AG09309 (cell line): ENCODE data around the gene NR2E1.

ENCODE experiments used
- DNase-seq: peaks from one replicate; pipeline ENCODE4 v3.0.0-alpha.2; 2010; ENCODE audit warnings: low read depth
- H3K4me3 ChIP-seq: 2 replicates; pipeline ENCODE4 v1.5.1; 2011; ENCODE audit warnings: mild to moderate bottlenecking, low read depth, low read length, moderate library complexity; ENCODE audit not compliant: control insufficient read depth
- CTCF ChIP-seq: IDR thresholded peaks from 2 replicates; pipeline ENCODE4 v1.5.1; 2011; ENCODE audit warnings: mild to moderate bottlenecking, low read depth, low read length, inconsistent platforms; ENCODE audit not compliant: insufficient read depth, control insufficient read depth; ENCODE audit errors: missing control alignments

Gene NR2E1

GRCh38 chr6:108171291-108171917, 5.6 kb downstream of the NR2E1 start:
- no peak overlapping the region for H3K4me3 ChIP-seq
- no peak for TF ChIP-seq CTCF
- no peak for DNase-seq

GRCh38 chr6:108171918-108172516, 6.2 kb downstream of the NR2E1 start:
- no peak for DNase-seq
- no peak for TF ChIP-seq CTCF
- H3K4me3 ChIP-seq = no peak overlapping the region

GRCh38 chr6:108174371-108175175, 8.8 kb downstream of the NR2E1 start:
- DNase-seq = no peak
- no peak overlapping the region for H3K4me3 ChIP-seq
- no peak for TF ChIP-seq CTCF

- no peak for DNase-seq
- H3K4me3 ChIP-seq = no peak overlapping the region
Measured at GRCh38 chr6:108175176-108175591, 9.4 kb downstream of the NR2E1 start.

GRCh38 chr6:108175592-108176279, 9.9 kb downstream of the NR2E1 start:
- DNase-seq = no peak
- no peak for TF ChIP-seq CTCF

More at GRCh38 chr6:108175176-108175591, 9.4 kb downstream of the NR2E1 start:
- TF ChIP-seq CTCF = no peak

GRCh38 chr6:108176281-108177089, 10.7 kb downstream of the NR2E1 start:
- no peak overlapping the region for H3K4me3 ChIP-seq
- no peak for DNase-seq
- TF ChIP-seq CTCF = no peak

More at GRCh38 chr6:108175592-108176279, 9.9 kb downstream of the NR2E1 start:
- H3K4me3 ChIP-seq = no peak overlapping the region
